Measurements from ENCODE around the gene FBXO10.

The FBXO10 gene

DNA sequence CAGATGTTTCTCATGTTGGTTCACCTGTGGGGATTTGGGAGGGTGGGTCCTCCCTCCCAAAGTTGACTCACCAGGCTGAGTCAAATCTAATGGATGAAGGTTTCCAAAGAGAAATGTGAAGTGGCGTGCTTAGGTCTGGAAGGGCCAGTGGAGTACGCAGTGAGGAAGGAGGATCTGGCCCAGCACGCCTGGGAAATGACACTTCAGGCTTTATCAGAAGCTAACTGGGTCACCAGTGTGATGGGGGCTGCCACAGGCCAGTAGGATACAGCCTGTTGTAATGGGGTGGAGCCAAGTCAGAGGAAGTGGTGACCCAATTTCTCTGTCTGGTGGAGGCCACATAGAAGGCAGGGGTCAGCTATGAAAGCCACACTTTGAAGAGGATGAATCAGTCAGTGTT is 72.4 kb downstream of the FBXO10 start:
- Histone ChIP-seq H3K4me3 (replicated peaks; ENCODE audit: low read depth, low read length) (no peak overlapping the region), H3K36me3 (ENCODE audit: control insufficient read depth, insufficient read depth, low read length) (peaks cover 30% of the 10 kb centered on the region), H3K27me3 (replicated peaks; ENCODE audit: control insufficient read depth, insufficient read depth, low read length) (no peaks in the 10 kb centered on the region)
- TF ChIP-seq, protein P1, sequence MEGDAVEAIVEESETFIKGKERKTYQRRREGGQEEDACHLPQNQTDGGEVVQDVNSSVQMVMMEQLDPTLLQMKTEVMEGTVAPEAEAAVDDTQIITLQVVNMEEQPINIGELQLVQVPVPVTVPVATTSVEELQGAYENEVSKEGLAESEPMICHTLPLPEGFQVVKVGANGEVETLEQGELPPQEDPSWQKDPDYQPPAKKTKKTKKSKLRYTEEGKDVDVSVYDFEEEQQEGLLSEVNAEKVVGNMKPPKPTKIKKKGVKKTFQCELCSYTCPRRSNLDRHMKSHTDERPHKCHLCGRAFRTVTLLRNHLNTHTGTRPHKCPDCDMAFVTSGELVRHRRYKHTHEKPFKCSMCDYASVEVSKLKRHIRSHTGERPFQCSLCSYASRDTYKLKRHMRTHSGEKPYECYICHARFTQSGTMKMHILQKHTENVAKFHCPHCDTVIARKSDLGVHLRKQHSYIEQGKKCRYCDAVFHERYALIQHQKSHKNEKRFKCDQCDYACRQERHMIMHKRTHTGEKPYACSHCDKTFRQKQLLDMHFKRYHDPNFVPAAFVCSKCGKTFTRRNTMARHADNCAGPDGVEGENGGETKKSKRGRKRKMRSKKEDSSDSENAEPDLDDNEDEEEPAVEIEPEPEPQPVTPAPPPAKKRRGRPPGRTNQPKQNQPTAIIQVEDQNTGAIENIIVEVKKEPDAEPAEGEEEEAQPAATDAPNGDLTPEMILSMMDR (IDR thresholded peaks at IDR 0.05; ENCODE audit: insufficient read depth, low read length, poor library complexity, severe bottlenecking) = no peak
- no peak for DNase-seq (ENCODE audit: extremely low read depth, insufficient read length)

DNA sequence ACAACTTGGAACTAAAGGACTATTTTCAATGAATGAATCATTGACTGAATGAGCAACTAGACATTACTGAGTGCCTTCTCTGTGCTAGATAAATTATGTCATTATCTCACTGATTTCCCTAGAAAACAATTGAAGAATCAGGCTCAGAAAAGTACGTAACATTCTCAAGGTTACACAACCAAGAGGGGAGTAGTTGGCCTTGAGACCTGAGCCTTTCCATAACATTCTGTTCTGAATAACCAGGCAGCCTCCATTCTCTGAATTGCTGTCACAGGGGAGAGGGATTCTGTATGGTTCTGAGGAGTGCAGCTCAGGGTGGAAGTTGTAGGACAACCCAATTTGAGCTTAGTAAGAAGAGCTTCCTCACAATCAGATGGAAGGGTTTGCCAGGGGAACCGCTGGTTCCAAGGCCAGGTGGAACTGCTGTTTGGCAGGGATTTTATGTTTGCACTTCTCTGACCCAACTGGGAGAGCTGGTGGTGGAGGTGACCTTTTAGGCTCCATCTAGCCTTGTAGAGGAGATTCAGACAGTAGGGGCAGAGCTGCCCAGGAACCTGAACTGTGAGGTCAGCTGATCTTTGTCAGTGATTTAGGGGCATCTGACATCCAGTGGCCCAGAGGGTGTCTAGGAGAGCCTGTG is 74.1 kb downstream of the FBXO10 start:
- TF ChIP-seq, protein P1 (IDR thresholded peaks at IDR 0.05; ENCODE audit: insufficient read depth, low read length, poor library complexity, severe bottlenecking) = no peak
- peaks cover 37% of the 10 kb centered on the region for H3K36me3 ChIP-seq (ENCODE audit: control insufficient read depth, insufficient read depth, low read length)
- no peaks in the 10 kb centered on the region for H3K27me3 ChIP-seq (replicated peaks; ENCODE audit: control insufficient read depth, insufficient read depth, low read length)
- H3K4me3 ChIP-seq (replicated peaks; ENCODE audit: low read depth, low read length) = no peak overlapping the region
- DNase-seq (ENCODE audit: extremely low read depth, insufficient read length) = no peak

DNA sequence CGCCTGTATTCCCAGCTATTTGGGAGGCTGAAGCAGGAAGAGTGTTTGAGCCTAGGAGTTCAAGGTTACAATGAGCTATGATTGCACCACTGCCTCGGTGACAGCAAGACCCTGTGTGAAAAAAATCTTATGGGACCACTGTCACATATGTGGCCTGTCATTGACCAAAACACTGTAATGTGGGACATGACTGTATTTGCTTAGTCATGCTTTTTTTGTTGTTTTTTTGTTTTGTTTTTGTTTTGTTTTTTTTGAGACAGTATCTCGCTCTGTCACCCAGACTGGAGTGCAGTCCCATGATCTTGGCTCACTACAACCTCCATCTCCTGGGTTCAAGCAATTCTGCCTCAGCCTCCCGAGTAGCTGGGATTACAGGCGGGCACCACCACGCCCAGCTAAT is 76.9 kb downstream of the FBXO10 start:
- peaks cover 51% of the 10 kb centered on the region for H3K36me3 ChIP-seq (ENCODE audit: control insufficient read depth, insufficient read depth, low read length)
- no peak overlapping the region for H3K4me3 ChIP-seq (replicated peaks; ENCODE audit: low read depth, low read length)
- DNase-seq (ENCODE audit: extremely low read depth, insufficient read length) = no peak
- TF ChIP-seq, protein P1 (IDR thresholded peaks at IDR 0.05; ENCODE audit: insufficient read depth, low read length, poor library complexity, severe bottlenecking) = no peak
- H3K27me3 ChIP-seq (replicated peaks; ENCODE audit: control insufficient read depth, insufficient read depth, low read length) = no peaks in the 10 kb centered on the region

DNA sequence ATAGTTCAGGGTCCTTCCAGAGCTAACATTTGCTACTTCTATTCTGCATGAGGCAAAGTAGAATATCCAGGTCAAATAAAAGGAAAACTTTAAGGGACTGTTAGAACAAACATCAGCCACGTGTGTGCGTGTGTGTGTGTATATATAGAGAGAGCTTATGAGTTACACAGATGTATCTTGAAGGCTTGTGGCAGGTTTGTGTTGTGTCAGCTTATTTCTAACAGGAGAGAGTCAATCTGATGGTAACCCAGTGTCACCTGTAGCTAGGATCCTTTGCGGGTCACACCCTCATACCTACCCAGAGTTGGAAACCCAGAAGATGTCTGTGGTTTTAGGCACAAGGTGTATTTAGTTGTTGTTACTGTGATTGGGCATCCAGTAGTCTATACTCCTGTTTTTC is 77.7 kb downstream of the FBXO10 start:
- Histone ChIP-seq H3K27me3 (replicated peaks; ENCODE audit: control insufficient read depth, insufficient read depth, low read length) (no peaks in the 10 kb centered on the region), H3K36me3 (ENCODE audit: control insufficient read depth, insufficient read depth, low read length) (peaks cover 48% of the 10 kb centered on the region), H3K4me3 (replicated peaks; ENCODE audit: low read depth, low read length) (no peak overlapping the region)
- TF ChIP-seq, protein P1 (IDR thresholded peaks at IDR 0.05; ENCODE audit: insufficient read depth, low read length, poor library complexity, severe bottlenecking) = no peak
- no peak for DNase-seq (ENCODE audit: extremely low read depth, insufficient read length)

DNA sequence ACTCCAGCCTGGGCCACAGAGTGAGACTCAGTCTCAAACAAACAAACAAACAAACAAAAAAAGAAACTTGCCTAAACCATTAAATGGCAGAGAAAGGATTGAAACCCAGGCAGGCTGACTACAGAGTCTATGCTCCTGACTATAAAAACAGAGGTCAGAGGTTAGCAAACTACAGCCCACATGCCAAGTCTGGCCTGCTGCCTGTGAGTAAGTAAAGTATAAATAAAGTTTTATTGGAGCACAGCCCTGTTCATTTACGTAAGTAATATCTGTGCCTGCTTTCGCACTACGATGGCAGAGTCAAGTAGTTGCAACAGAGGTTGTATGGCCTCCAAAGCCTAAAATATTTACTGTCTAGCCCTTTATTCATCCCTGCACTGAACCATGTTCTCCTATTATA is 78.9 kb downstream of the FBXO10 start:
- TF ChIP-seq, protein P1 (IDR thresholded peaks at IDR 0.05; ENCODE audit: insufficient read depth, low read length, poor library complexity, severe bottlenecking) = no peak
- no peaks in the 10 kb centered on the region for H3K27me3 ChIP-seq (replicated peaks; ENCODE audit: control insufficient read depth, insufficient read depth, low read length)
- H3K36me3 ChIP-seq (ENCODE audit: control insufficient read depth, insufficient read depth, low read length) = peaks cover 47% of the 10 kb centered on the region
- no peak overlapping the region for H3K4me3 ChIP-seq (replicated peaks; ENCODE audit: low read depth, low read length)
- DNase-seq (ENCODE audit: extremely low read depth, insufficient read length) = no peak

DNA sequence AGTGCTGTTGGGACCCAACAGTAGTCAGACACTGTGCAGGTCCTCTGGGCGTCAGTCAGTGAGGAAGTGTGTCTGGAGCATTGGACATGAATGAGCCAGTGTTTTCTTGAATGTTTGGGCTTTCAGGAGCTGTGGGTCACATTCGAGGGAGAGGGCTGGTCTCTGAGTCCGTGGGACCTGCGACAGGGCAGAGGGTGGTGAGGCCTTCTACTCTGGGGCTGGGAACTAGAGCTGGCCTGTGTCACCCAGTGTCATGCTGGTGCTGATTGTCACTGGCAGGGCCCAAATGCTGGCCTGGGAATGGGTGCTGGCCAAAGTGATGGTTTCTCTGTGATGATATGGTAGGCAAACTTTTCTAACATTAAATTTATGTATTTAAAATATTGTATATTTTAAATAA is 80.2 kb downstream of the FBXO10 start:
- TF ChIP-seq, protein P1 (IDR thresholded peaks at IDR 0.05; ENCODE audit: insufficient read depth, low read length, poor library complexity, severe bottlenecking) = no peak
- no peak overlapping the region for H3K4me3 ChIP-seq (replicated peaks; ENCODE audit: low read depth, low read length)
- peaks cover 38% of the 10 kb centered on the region for H3K36me3 ChIP-seq (ENCODE audit: control insufficient read depth, insufficient read depth, low read length)
- no peaks in the 10 kb centered on the region for H3K27me3 ChIP-seq (replicated peaks; ENCODE audit: control insufficient read depth, insufficient read depth, low read length)
- no peak for DNase-seq (ENCODE audit: extremely low read depth, insufficient read length)
